ENCODE data around the gene CACNB1. TPM values are rescaled to one million over a fixed set of nuclear protein-coding genes. Genes with fewer than 3 reads are reported as not detected.

Gene CACNB1
- total RNA-seq, 4 donors from 2014 or later, result 5.7 to 13.1 (median 11.2) TPM

- H3K4me3 ChIP-seq (ENCODE audit: low read depth, poor library complexity, severe bottlenecking), result no peak overlapping the region
- no peak for DNase-seq (ENCODE audit: low spot score in 2 of 2)
- TF ChIP-seq CTCF (IDR thresholded peaks at IDR 0.05) (no peak), POLR2A (IDR thresholded peaks at IDR 0.05) (no peak)
- 91 to 94% methylated on average over 2 of the region's 2 CpGs for WGBS, 2 donors
- intact Hi-C loops (cut with DNase I; ENCODE audit: low total_unique reads), result no loop called here
These were observed 72.2 kb downstream of the CACNB1 start for GRCh38 chr17:39125143-39125875.

- intact Hi-C loops (cut with DNase I; ENCODE audit: low total_unique reads), result no loop called here
- TF ChIP-seq CTCF (IDR thresholded peaks at IDR 0.05) (no peak), POLR2A (IDR thresholded peaks at IDR 0.05) (no peak)
- no peak overlapping the region for H3K4me3 ChIP-seq (ENCODE audit: low read depth, poor library complexity, severe bottlenecking)
- WGBS, 2 donors, result 73 to 77% methylated on average over 6 to 9 of the region's 9 CpGs
- no peak for DNase-seq (ENCODE audit: low spot score in 2 of 2)
These were observed 73.8 kb downstream of the CACNB1 start for GRCh38 chr17:39123627-39124026.

Other genes with a start within 250 kb of the CACNB1 start
- gene FBXO47, start 230.3 kb downstream of the CACNB1 start, total RNA-seq, result not detected
- gene PLXDC1, start 46.0 kb downstream of the CACNB1 start, total RNA-seq, result 1 to 10 TPM; 2.7 to 8.1 (median 5.2) TPM
- gene ARL5C, start 31.5 kb downstream of the CACNB1 start, total RNA-seq, result not detected
- 1,000 to 10,000 TPM; 3,050 to 5,448 (median 3,578) TPM for gene RPL19, start 2.6 kb upstream of the CACNB1 start, total RNA-seq
- 10 to 100 TPM in 2 of 4 donors, 1 to 10 TPM in 2; 2.3 to 35.6 (median 10.8) TPM for gene STAC2, start 28.3 kb upstream of the CACNB1 start, total RNA-seq
- gene FBXL20, start 204.0 kb upstream of the CACNB1 start, total RNA-seq, result 10 to 100 TPM; 20.5 to 45.2 (median 30.8) TPM